ENCODE data around the gene UPK3BL1. TPM values are rescaled to one million over a fixed set of nuclear protein-coding genes. Genes with fewer than 3 reads are reported as not detected.
"Not testable (repeated sequence)": the region's sequence is repeated elsewhere in the genome, so short reads cannot be mapped to it uniquely, and the experiment has no call there.

UPK3BL1 gene
- total RNA-seq, 1 donor from 2014 or later: 10.0 TPM

GRCh38 chr7:102634299-102634698, 8.3 kb downstream of the UPK3BL1 start:
- DNase-seq (ENCODE audit: low spot score); ATAC-seq: not testable (repeated sequence)

DNA sequence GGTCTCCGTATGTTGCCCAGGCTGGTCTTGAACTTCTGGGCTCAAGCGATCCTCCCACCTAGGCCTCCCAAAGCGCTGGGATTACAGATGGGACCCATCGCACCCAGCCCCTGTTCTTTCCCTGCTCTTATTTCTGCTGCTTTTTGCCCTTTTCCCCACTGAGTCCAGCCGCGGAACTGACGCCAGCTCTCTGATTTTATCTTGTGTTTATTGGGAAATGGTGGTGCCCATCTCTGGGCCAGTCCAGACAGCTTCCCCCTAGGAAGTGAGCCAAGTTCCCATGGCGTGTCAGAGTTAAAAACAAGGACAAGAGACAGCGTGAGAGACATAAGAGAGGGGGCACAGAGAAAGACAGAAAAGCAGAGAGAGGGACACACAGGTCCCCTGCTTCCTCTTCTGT, 12.0 kb downstream of the UPK3BL1 start:
- peak; percentile 25 for ATAC-seq
- DNase-seq (ENCODE audit: low spot score): not testable (repeated sequence)

- DNase-seq (ENCODE audit: low spot score): not testable (repeated sequence)
- peak; percentile 3 for ATAC-seq
These were observed 15.2 kb downstream of the UPK3BL1 start for GRCh38 chr7:102627271-102627904.

DNA sequence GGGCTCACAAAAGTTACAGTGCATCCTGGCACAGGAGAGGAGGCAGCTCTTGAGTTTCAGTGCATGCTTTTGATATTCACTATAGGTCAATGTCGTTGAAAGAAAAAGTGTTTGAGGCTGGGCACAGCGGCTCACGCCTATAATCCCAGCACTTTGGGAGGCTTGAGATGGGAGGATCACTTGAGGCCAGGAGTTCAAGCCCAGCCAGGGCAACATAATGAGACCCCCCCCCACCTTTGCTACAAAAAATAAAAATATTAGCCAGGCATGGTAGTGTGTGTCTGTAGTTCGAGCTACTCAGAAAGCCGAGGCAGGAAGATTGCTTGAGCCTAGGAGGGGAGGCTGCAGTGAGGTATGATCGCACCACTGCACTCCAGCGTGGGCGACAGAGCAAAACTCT, 24.5 kb downstream of the UPK3BL1 start:
- ATAC-seq; DNase-seq (ENCODE audit: low spot score): not testable (repeated sequence)

- peak; percentile 62 for DNase-seq (ENCODE audit: low spot score)
- ATAC-seq: peak; percentile 94
These were observed 26.0 kb downstream of the UPK3BL1 start, which contains the start of gene RASA4 for GRCh38 chr7:102616507-102617125. RASA4 (minus strand) TSS chr7:102616756; CDS start chr7:102616689, 67 bp downstream.

- ATAC-seq: peak; percentile 24
- not testable (repeated sequence) for DNase-seq (ENCODE audit: low spot score)
These were observed 26.7 kb downstream of the UPK3BL1 start for GRCh38 chr7:102615930-102616329.

GRCh38 chr7:102614873-102615272, 27.7 kb downstream of the UPK3BL1 start:
- DNase-seq (ENCODE audit: low spot score): not testable (repeated sequence)

DNA sequence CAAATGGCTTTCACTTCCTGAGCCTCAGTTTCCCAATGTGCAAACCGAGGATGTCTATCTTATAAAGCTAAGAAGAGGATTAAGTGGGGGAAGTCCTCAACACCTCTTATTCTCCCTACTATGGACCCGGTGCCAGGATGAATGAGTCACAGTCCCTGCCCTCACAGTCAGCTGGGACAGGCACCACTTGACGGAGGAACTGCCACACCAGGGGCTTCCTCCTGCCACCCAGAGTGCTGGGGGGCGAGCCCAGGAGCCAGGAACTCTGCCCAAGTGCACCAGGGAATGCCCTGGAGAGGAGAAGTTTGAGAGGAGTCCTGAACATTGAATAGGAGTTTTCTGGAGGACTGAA, 28.3 kb downstream of the UPK3BL1 start:
- not testable (repeated sequence) for DNase-seq (ENCODE audit: low spot score); ATAC-seq

More at GRCh38 chr7:102614873-102615272, 27.7 kb downstream of the UPK3BL1 start:
- not testable (repeated sequence) for ATAC-seq

- not testable (repeated sequence) for DNase-seq (ENCODE audit: low spot score); ATAC-seq
These were observed 28.8 kb downstream of the UPK3BL1 start for GRCh38 chr7:102613575-102614345.

GRCh38 chr7:102611675-102612325, 30.8 kb downstream of the UPK3BL1 start:
- peak; percentile 45 for DNase-seq (ENCODE audit: low spot score)
- ATAC-seq: not testable (repeated sequence)

DNA sequence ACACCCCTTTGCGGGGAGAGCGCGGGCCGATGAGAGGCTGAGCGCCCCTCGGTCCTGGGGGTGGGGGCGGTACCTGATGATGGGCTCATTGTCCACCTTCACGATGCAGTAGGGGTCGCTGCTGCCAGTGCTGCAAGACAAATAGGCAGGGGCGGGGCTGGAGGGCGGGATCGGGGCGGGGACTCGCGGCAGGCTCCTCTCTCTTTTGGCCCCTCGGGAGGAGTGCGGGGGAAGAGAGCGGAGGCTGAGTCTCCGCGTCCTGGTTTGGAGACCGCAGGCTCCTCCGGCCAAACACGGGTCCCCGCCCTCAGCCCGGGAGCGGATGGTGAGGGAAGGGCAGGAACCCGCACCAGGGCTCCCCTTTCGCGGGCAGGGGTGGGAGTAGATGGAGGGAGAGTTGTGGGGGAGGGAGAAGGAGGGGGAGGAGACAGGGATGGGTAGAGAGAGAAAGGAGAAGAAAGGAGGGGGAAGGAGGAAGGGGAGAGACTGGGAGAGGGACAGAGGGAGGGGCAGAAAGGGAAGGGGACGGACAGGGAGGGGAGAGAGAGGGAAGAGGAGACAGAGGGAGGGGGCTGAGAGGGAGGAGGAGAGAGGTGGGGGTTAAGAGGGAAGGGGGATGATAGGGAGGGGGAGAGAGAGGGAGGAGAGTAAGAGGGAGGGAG, 31.4 kb downstream of the UPK3BL1 start:
- DNase-seq (ENCODE audit: low spot score): not testable (repeated sequence)
- ATAC-seq: peak; percentile 40

DNA sequence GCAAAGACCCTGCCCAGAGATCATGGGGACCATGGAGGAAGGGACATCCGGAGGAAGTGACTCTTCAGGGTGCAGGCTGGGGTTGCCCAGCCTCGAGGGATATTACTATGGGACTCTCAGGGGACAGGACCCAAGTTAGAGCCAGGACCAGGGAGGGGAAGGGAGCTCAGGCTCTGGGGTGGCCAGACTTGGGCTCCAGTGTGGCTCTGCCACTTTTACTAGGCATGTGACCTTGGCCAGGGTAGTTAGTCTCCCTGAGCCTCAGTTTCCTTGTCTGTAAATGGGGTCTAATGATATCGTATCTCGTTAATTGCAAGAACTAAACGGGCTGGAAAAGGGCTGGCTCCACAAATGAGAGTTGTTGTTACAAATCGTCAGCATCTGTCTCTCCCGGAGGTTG, 32.1 kb downstream of the UPK3BL1 start:
- ATAC-seq: not testable (repeated sequence)
- peak; percentile 42 for DNase-seq (ENCODE audit: low spot score)

DNA sequence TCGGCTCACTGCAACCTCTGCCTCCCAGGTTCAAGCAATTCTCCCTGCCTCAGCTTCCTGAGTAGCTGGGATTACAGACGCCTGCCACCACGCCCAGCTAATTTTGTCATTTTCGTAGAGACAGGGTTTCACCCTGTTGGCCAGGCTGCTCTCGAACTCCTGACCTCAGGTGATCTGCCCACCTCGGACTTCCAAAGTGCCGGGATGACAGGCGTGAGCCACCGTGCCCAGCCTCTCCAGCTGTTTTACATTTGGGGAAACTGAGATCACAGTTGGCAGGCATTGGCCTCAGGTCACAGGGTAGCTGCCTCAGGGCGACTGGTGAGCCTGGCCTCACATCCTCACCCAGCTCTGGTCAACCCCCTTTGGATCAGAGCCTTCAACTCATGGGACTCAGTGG, 32.9 kb downstream of the UPK3BL1 start:
- ATAC-seq; DNase-seq (ENCODE audit: low spot score): not testable (repeated sequence)

DNA sequence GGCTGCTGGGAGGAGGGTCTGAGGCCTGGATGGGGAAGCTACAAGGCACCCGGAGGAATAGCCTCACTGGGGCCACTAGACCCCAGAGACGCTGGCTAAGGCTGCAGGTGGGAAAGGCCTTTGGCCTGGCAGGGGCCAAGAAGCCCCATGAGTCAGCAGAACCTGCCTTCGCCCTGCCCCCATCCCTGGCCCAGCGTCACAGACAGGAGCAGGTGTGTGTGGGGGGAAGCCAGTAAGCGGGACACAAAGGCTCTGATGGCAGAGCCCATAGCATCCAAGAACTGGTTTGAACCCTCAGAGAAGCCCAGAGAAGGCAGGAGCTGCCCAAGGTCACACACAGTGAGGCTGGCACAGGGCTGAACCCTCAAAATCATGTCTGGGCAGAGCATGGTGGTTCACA, 35.7 kb downstream of the UPK3BL1 start:
- not testable (repeated sequence) for DNase-seq (ENCODE audit: low spot score); ATAC-seq

DNA sequence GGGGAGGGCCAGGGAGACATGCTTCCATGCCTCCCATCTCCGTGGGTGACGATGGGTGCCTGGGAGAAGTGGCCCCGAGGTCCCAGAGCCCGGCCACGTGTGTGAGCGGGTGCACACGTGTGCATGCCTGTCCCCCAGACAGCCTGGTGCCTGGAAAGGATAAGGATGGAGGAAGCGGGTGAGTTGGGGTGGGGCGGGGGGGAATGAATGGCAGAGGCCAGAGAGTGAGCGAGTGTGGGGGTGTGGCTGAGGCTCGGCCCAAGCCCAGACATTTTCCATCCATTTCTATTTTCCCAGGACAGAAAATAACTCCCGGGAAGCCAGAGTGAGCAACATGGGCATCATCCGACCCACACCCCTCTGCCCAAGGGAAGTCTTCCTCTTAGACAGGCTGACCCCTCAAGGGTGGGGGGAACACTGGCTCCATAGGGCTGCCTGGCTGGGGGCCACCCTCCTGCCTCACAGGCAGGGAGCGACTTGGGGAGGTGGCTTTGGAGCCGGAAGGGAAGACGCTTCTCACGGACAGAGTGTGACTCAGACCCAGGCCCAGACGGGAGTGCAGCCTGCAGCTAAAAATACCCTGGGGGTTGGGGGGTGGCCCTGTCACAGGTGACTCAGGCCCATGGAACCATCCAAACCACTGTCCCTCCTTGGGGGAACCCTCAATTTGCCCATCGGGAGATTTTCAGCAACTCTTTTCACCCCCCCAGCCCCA, 38.0 kb downstream of the UPK3BL1 start:
- ATAC-seq: peak; percentile 9
- not testable (repeated sequence) for DNase-seq (ENCODE audit: low spot score)

DNA sequence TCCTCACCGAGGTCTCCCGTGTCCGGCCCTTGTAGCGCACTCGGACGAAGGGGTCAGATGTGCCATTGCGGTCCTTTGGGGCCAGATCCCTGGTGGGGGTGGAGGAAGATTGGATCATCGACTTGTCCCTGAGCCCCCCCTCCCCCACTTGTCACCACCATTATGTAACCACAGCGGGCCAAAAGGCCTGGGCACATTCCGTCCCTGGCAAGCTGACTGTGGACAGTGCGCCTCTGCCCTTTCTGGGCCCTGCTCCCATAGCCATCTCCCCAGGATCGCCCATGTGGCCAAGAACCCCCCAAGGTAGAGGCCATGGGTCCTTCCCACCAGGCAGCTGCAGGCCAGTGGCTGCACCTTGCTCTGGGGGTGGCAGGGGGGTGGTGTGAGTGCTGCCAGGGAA, 40.3 kb downstream of the UPK3BL1 start:
- peak; percentile 58 for ATAC-seq
- not testable (repeated sequence) for DNase-seq (ENCODE audit: low spot score)

GRCh38 chr7:102599699-102600098, 42.9 kb downstream of the UPK3BL1 start:
- not testable (repeated sequence) for DNase-seq (ENCODE audit: low spot score); ATAC-seq

DNA sequence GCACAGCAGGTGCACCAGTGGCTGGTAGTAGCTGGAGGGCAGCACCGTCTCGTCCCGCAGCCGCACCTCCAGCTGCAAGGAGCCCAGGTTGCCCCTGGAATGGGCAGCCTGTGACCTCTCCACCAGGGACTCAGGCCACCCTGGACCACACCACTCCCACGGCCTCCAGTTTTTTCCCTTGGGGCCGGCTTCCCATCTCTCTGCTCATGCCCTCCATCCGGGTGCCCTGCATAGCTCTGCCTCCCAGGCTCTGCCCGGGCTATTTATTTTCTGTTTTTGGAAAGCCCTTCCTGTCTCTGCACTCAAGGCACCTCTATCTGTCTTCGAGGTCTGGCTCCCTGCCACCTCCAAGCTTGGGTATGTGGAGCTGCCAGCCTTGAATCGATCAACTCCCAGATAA, 46.6 kb downstream of the UPK3BL1 start:
- DNase-seq (ENCODE audit: low spot score); ATAC-seq: not testable (repeated sequence)

- DNase-seq (ENCODE audit: low spot score): not testable (repeated sequence)
- peak; percentile 49 for ATAC-seq
These were observed 48.8 kb downstream of the UPK3BL1 start for GRCh38 chr7:102593637-102594334.
